ENCODE measurements around the gene LIMS1.

DNA sequence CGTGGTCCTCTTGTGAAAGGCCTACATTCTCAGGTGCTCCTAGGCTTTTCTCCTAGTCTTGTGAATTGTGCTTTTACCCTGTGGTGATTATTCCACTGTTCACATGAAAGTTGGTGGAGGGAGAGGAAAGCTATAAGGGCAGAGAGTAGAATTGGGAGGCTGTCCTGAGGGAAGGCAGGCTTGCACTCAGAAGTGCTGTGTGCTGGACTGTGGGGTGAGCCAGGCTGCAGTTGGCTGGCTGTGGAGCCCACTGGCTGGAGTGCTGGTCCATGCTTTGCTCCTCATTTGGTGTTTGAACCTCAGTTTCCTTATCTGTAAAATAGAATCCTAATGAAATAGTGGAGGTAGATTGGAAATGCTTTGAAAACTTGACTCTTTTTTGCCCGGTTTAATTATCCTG is 21.3 kb downstream of the LIMS1 start:
- TF ChIP-seq GATA3 (IDR thresholded peaks at IDR 0.05; ENCODE audit: low read depth, low read length): no peak
- no peak for TF ChIP-seq GATA2 (IDR thresholded peaks at IDR 0.05; ENCODE audit: low read depth, low read length)
